Fibroblast of the aortic adventitia (primary cell): ENCODE results near the gene TDP1. TPM values are rescaled to one million over a fixed set of nuclear protein-coding genes. Genes with fewer than 3 reads are reported as not detected.

Experiments
- DNase-seq: peaks from one replicate; pipeline ENCODE4 v3.0.0-alpha.2; 2010; ENCODE audit warnings: low read depth
- H3K4me3 ChIP-seq: 2 replicates; pipeline ENCODE4 v1.5.1; 2011; ENCODE audit warnings: low read depth, mild to moderate bottlenecking, control low read depth, low read length, moderate library complexity
- total RNA-seq: library from RNA; depleted of rRNA; stranded (reverse); fragments of >200 nt; gene quantifications from 2 replicates; pipeline ENCODE4 v1.2.3, GENCODE V29; 2012; ENCODE audit warnings: low replicate concordance
- TF ChIP-seq, protein P1 (sequence below): IDR thresholded peaks from 2 replicates; pipeline ENCODE4 v1.5.1; 2011; ENCODE audit warnings: mild to moderate bottlenecking, low read length, control low read depth, inconsistent platforms; ENCODE audit not compliant: insufficient read depth

TDP1 gene
- total RNA-seq, 1 donor: 28.7 TPM

DNA sequence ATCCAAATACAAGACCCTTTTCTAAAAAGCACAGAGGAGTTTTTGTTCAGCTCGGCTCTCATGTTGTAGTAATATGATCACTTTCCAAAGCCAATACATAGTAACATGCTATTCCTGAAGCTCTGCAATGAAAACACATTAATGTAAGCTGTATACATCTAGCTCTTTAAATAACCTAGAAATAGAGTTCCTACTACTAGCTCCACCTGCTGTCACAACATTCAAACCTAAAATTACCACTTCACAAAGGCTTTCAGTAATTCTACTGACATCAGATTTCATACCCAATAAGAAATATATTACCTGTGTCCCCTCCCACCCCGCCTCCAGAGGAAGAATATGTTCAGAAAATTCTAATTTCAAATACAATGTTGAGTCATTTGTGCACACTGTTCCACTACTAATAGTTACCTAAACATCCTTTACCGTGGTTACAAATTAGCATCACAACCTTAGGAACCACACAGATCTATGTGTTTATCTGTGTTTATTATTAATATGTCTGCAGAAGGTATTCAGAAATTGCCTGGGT lies 19.0 kb upstream of the TDP1 start:
- TF ChIP-seq, protein P1, sequence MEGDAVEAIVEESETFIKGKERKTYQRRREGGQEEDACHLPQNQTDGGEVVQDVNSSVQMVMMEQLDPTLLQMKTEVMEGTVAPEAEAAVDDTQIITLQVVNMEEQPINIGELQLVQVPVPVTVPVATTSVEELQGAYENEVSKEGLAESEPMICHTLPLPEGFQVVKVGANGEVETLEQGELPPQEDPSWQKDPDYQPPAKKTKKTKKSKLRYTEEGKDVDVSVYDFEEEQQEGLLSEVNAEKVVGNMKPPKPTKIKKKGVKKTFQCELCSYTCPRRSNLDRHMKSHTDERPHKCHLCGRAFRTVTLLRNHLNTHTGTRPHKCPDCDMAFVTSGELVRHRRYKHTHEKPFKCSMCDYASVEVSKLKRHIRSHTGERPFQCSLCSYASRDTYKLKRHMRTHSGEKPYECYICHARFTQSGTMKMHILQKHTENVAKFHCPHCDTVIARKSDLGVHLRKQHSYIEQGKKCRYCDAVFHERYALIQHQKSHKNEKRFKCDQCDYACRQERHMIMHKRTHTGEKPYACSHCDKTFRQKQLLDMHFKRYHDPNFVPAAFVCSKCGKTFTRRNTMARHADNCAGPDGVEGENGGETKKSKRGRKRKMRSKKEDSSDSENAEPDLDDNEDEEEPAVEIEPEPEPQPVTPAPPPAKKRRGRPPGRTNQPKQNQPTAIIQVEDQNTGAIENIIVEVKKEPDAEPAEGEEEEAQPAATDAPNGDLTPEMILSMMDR: no peak
- H3K4me3 ChIP-seq: no peak overlapping the region
- DNase-seq: no peak

DNA sequence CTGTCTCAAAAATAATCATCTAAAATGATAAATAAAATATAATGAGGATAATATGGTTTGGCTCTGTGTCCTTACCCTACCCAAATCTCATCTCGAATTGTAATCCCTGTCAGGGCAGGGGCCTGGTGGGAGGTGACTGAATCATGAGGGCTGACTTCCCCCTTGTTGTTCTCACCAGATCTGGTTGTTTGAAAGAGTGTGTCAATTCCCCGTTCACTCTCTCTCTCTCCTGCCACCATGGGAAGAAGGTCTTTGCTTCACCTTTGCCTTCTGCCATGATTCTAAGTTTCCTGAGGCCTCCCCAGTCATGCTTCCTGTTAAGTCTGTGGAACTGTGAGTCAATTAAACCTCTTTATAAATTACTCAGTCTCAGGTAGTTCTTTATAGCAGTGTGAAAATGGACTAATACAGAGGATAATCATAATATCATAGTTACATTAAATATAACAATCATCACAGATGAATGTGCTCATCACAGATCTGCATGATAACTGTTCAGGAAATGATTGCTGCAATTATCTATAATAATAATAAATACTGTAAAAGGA lies 13.8 kb upstream of the TDP1 start:
- TF ChIP-seq, protein P1: no peak
- H3K4me3 ChIP-seq: no peak overlapping the region
- no peak for DNase-seq

DNA sequence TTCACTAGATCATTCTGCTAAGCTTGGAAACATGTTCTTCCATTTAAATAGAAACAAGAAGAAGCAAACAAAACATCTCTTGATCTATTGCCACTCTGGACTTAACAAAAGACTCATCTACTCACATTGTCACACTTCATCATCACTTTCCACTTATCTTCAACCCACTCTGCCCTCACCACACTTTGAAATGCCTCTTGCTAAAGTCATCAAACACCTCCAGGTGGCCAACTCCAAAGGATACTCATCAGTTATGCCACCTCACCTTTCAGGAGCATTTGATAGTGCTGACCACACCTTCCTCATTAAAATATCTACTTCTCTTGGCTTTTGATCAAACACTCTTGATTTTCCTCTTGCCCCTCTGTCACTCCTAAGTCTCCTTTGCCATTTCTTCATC lies 8.4 kb upstream of the TDP1 start:
- TF ChIP-seq, protein P1: no peak
- no peak overlapping the region for H3K4me3 ChIP-seq
- no peak for DNase-seq

DNA sequence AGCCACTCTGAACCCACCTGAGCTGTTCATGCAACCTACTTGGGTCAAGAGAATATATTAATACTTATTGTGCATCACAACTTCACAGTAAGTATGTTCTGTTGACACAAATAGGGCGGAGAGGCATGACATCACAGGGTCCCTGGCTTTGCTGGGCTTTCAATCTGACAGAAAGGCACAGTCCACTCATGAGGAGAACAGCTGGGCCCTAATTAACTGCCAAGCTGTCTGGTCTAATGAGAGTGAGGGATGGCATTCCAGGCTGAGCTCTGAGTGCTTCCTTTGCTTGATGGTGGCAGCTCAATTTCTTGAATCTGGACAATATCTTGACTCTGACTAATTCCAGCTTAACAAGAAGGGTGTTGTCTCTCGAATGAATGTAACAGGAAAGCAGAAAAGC lies 3.2 kb upstream of the TDP1 start:
- H3K4me3 ChIP-seq: no peak overlapping the region
- no peak for DNase-seq
- TF ChIP-seq, protein P1: no peak

DNA sequence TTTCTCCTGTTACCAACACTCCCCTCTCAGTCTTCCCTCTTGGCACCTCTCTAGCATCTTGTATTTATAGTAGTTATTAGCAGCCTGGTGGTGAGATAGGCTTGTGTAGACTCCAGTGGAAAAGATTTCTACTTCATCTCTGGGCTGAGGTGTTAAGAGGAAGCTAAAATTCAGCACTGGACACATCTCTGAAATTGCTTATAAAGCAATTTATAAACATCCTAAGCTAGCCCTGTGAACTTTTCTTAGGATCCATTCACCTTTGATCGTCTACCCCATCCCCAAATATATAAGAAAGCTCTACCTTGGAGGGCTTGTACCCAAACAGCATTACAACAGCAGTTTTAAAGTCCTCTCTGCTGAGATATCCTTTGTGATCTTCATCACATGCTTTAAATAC lies 2.1 kb upstream of the TDP1 start:
- no peak for DNase-seq
- peak overlapping the region; percentile 88 for H3K4me3 ChIP-seq
- TF ChIP-seq, protein P1: no peak

DNA sequence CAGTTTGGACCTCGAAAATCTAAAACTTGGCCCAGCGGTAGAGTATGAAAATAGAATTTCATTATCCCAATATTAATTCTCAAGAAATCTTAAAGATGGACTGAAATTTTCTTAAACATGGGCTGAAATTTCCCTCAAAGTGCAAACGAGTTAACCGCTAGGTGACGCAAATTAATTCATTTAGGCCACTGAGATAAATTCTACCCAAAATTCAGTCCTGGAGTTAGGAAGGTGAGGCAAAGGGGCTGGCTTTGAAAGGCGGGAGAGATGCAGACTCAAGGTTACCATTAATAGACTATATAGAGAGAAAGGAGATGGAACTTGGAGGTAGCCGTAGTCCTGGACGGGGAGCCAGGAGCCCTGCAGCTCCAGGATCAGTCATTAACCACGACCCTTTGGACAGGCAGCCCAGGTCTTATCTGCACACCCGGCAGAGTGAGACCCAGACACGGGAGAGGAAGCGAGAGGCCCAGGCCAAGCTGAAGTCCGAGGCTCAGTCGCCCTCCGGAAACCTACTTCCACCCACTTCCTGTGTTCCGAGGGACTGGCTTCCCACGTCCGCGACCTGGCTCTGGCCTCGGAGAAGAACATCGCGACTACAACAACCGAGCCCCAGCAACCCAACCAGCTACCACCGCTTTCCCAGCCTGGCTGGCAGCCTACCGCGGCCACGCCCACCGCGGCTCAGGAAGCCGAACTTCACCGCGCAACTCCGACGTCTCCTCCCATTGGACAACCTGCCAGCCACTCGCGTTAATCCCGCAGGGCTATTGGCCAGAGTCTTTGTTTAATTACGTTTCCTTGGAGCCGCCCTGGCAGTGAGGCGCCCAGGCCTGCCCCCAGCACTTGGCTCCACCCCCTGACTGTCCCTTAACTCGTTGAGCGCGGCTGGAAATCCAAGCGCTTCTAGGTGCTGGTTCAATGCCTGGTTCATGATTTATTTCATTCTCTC lies 1.4 kb upstream of the TDP1 start, which contains the start of gene EFCAB11:
Gene EFCAB11, minus strand, starts transcription at position 661 of the 952 bp plus-strand sequence. Its CDS starts 70 bp downstream, at position 591.
- peak within 1 kb of the TSS; percentile 88 for H3K4me3 ChIP-seq
- DNase-seq: peak; percentile 98
- TF ChIP-seq, protein P1: peak; percentile 29
